GM21360 (cell line): ENCODE measurements around the gene TIMP2.

Experiments used
- ATAC-seq: cut with Tn5 transposase; IDR thresholded peaks from one replicate; pipeline ENCODE4 v1.9.1; 2021; ENCODE audit warnings: mild to moderate bottlenecking, moderate library complexity; ENCODE audit not compliant: unreplicated experiment

TIMP2 gene

DNA sequence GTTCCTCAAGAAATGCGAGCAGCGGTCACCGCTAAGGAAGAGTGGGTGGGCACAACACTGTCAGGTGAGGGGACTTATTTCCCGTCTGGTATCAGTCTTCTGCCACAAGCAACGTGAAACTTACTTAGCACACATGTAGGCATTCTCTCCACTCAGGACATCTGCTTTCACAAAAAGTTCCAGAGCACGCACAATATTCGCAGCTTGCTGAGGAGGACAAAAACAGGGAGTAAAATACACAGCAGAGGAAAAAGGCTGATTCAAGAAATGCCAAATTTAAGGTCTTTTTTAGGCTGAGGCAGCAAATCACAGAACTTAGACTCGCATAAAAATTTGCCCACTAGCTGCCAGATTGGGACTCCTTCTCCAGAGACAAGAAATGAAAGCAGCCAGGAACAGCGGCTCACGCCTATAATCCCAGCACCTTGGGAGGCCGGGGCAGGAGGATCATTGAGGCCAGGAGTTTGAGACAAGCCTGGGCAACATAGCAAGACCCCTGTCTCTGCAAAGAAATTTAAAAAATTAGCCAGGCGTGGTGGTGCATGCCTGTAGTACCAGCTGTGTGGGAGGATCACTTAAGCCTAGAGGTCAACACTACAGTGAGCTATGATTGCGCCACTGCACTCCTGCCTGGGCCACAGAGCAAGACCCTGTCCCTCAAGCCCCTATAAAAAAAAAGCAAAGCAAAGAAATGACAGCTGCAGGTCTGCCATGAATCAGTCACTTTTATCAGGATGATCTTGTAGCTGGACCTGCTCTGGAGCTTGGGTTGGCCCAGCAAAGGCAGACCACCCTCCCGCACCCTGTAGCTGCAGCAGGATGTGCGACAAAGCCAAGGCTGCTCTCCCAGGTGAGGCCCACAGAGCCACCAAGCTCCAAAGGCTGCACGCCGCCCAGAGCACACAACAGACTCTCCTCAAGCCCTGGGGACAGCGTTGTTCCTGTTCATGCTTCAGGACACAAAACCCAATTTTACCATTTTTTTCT is 105.1 kb downstream of the TIMP2 start:
- ATAC-seq, result no peak

DNA sequence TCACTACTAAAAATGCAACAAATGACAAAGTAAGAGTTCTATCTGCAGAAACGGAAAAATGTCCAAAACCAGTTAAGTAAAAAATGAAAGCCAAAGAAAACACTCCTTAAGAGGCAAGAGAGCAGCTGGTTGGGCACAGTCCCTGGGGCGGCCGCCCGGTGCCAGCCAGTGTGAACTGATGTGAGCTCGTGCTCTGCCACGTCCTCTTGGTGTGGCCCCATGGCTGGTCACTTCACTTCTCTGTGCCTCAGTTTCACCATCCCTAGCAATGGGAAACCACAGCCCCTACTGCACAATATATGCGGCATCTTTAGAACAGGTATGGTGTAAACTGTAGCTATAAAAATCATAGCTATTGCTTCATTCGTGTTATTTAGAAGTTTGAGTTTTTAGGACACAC is 105.8 kb downstream of the TIMP2 start:
- ATAC-seq, result no peak

DNA sequence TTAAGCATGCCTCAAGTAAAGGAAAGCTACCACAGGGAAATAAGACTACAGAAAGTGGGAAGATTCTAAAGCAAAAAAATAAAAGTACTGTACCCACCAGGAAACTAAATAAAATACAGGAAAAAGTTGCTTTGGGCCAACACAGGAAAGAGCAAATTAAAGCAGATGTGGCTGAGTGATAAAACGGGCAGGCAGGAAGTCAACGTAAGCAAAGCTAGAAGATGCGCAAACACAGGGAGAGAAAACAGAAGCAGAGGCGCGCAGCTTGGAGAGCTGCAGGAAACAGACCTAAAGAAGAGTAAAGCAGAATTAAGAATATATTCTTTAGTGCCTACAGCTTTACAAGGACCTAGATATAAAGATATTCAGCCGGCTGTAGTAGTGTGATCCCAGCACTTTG is 106.3 kb downstream of the TIMP2 start:
- ATAC-seq, result no peak

DNA sequence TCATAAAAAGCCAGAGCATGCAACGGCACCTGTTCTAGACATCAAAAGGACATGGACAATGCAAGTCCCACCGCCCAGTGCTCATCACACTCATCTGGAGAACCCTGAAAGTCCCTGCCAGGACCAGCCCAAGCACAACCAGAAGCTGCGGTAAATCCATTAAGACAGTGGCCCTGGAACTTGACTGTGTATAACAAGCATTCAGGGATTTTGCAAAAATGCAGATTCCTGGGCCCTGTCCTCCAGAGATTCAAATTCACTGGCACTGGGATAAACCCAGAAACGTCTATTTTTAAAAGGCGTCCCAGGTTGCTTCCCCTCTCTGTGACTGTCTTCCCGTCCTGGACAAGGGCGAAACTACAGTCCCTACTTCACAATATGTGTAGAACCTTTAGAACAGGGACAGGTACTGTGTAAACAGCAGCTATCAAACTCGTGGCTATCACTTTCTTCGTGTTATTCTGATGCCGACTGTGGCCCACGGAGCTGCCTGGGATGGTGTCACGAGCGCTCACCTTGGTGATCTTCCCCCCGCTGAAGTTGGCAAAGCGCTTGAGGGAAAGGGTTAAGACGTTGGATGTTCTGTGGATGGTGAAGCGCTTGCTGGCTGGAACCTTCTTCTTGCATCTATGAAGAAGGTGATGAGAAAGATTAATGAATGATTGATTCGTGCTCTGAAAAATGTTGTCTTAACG is 106.9 kb downstream of the TIMP2 start:
- ATAC-seq, result no peak

DNA sequence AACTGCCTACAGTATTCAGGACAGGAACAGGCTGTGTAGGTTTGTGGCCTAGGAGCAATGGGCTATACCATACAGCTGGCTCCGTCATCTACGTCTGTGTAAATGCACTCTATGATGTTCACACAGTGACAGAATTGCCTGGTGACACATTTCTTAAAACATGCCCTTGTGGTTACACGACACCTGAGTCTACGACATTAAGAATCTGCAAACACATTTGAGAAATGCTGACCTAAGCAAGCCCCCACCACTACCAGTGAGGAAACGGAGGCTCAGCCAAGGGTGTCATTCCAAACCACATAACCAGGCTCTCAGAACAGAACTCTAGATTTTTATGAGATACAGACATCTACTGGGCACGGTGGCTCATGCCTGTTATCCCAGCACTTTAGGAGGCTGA is 108.1 kb downstream of the TIMP2 start:
- no peak for ATAC-seq

DNA sequence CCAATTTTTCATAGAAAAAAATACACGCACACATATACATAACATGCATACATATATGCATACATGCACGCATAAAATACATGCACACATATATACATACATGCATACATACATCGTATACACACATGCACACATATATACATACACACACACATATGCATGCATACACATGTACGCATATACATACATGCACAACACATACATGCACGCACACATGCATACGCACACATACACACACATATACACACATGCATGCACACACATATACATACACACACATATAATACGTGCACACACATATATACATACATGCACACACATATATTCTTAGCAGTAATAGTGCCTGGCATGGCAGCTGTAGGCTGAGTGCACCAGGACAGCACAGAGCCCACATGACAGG is 109.5 kb downstream of the TIMP2 start:
- ATAC-seq, result no peak

DNA sequence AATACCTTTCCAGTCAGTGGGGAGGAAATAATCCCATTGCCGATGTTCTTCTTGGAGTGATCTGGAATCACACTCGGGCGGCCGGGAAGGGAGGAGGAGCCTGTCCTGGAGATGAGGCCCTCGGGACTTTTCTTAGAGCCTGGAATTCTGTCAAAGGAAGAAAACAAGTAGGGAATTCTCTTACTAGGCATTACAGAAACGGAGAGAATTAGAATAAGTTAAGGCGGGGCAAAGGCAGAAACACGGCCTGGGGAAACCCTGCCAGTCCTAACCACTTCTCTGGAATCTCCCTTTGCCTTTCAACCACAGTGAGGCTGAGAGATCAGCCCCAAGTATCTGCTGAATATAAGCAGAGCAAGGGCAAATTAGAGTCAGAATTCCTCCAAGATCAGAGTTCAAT is 112.3 kb downstream of the TIMP2 start:
- no peak for ATAC-seq

DNA sequence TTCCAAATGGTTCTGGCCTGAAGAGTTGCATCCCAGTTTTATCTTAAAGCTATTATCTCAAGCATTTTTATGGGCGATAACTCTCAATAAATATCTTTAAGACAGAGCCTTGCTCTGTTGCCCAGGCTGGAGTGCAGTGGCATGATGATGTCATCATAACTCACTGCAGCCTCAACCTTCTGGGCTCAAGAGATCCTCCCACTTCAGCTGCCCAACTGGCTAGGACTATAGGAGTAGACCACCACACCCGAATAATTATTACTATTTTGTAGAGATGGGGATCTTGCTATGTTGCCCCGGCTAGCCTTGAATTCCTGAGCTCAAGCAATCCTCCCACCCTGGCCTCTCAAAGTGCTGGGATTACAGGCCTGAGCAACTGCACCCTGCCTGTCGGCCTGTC is 117.0 kb downstream of the TIMP2 start:
- no peak for ATAC-seq

DNA sequence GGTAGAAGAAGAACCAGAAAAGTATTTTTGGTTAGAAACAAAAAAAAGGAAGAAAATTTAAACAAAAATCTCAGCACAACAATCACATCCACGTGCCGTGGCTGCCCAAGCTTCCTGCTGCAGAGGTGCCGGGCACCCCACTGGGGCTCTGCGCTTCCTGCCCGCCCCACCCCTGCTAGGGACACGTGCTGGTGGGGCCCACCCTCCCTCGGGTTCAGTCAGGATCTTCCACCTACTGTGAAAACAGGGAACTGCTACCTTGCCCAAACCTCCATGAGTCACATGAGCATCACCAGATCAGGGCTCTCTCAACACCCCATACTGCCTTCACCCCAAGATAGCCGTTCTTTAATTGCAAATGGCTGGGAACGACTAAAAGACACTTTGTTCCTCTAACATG is 118.7 kb downstream of the TIMP2 start:
- no peak for ATAC-seq

DNA sequence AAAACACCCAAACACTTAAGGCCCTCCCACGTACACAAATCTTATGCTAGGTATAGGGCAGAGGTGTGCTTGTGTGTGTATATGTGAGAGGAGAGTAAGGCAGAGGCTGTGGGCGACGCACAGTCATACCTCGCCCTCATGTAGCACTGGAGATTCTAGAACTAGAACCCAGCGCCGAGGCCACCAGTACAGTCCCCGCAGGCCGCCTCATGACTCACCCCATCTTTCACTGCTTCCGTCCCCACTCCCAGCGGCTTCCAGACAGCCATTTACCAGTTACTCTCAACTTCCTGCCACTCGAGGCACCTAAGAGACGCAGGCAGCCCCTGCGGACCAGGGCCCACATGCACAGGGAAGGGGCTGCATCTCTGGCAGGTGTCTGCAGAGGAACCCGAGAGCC is 119.9 kb downstream of the TIMP2 start:
- no peak for ATAC-seq

DNA sequence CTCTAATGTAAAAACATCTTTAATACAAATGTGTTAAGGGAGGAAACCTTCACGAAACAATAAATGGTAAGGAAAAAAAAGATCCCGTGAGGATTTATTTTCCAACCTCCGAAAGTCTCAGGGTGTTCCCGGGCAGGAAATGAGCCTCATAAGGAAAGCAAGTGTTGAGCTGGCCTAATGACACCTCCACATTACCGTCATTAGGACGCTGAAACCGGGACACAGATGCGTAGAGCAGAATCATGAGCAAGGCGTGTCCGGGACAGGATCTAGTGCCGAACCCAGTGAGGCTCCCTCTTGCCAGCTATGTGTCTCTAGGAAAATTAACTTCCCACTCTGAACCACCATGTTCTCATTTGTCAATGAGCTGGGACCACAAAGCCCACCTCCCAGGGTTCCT is 120.4 kb downstream of the TIMP2 start:
- ATAC-seq, result no peak

DNA sequence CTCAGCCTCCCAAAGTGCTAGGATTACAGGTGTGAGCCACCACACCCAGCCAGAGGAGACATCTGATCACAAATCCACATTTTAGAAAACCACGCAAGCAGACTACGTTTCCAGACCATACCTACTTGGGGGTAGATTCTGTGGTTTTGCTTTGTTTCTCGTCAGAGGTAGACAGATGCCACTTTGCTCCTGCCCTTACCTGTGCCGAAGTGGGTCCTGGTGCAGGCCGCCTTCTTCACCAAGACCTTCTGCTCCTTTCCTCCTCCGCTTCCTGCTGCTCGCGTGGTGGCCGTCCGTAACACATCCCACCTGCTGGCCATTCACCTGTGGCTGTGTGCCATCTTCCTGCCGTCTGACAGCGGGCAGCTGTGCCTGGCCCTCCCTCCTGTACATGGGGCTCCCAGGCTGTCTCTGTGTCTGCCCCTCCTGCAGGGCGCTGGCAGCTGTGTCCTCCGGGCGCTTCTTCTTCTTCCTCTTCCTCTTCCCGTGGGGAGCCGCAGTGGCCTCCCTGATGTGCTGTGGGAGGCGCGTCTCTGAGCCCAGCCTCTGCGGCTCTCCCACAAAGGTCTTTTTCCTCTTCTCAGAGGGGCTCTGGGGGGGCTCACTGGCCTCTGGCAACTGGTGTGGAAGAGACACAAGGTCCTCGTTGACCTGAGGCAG is 121.9 kb downstream of the TIMP2 start:
- ATAC-seq, result no peak
